CD4-positive, alpha-beta T cell treated with Interleukin-15 for 1 hour (primary cell): ENCODE results near the gene TMEFF1.
"Not testable (repeated sequence)": the region's sequence is repeated elsewhere in the genome, so short reads cannot be mapped to it uniquely, and the experiment has no call there.

ENCODE experiments used
- DNase-seq: peaks from one replicate; pipeline ENCODE4 v3.0.0-alpha.2; 2020

The TMEFF1 gene

DNA sequence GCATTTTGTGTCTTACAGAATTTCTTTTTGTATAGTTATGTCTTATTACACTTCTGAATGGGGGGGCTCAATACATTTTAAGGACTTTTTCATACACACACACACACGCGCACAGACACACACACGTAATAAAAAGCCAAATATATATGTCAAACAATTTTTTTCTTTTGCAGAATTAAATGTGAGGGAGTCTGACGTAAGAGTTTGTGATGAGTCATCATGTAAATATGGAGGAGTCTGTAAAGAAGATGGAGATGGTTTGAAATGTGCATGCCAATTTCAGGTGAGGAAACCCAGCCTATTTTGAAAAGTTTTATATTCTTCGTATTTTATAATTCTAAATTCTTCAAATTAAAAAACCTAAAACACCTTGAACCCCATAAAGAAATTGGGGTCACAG lies 25.6 kb downstream of the TMEFF1 start:
- no peak for DNase-seq

DNA sequence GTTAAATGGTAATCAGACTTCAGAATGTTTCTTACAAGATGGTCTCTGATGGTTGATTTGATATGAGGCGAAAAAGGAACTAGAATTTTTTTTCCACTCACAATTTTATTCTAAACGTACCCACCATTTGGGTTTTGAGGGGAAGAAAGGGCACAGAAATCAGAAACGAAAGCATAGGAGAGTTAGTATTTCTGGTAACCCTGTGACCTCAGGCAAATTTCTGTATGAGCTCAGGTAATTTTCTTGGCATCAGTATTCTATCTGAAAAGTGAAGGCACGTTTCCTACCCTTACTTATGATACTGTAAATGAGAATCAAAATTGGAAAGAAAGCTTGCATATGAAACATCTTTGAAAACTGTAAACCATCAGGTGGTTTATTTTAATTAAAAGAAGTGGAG lies 26.5 kb downstream of the TMEFF1 start:
- DNase-seq, result no peak

DNA sequence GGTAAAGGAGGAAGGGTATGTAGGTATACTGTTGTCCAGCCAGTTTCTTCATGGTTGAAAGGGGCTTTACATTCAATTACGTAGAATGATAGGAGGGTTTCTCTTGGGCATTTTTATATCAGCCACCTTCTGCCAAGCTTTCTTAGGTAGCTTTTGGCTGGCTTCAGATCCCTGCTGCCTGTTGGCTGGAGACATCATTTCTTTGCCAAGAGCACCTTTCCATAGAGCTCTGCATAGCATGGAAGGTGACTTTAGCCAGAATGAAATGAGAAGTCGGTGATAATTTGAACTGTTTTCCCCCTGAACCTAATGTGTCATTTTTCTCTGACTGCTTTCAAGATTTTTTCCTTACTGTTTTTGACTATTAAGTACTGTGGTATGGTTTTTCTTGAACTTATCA lies 26.9 kb downstream of the TMEFF1 start:
- no peak for DNase-seq

- peak; percentile 21 for DNase-seq
Observed at GRCh38 chr9:100505564-100506159, 32.7 kb downstream of the TMEFF1 start.

GRCh38 chr9:100507350-100507749 lies 34.4 kb downstream of the TMEFF1 start:
- DNase-seq, result not testable (repeated sequence)

- no peak for DNase-seq
Observed at GRCh38 chr9:100511205-100511604, 38.3 kb downstream of the TMEFF1 start.

DNA sequence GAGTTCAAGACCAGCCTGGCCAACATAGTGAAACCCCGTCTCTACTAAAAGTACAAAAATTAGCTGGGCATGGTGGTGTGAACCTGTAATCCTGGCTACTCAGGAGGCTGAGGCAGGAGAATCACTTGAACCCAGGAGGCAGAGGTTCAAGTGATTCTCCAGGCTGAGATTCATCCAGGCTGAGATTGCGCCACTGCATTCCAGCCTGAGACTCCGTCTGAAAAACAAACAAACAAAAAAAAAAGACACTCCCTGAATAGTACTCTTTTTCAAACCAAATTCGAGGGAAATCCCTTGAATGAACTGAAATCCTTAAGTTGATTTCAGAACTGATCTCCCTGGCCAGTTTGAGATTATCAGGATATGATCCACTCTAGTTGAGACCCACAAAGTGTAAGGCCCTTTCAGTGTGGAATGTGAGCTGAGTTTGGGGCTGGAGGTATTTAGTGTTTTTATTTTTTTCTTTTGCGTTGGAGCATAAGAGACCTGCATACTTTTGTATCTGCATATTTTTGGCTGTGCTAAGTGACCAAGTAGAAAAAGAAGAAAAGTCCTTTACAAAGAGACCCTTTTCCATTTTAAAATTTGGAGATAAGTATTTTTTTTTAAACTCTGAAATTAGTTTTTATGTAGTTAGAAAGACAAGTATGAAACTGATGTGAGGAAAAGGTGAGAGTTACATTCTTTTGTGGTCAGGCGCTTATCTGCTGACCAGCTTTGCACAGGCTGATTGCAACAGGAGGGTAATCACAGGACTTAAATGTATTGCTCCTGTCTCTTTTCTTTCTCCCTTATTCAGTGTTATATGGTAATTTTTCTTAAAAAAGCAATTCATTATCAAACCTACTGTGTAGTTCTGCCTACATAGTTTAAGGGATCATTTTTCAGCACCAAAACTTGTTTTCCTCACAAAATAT lies 42.9 kb downstream of the TMEFF1 start:
- DNase-seq, result no peak

- no peak for DNase-seq
Observed at GRCh38 chr9:100521282-100521681, 48.3 kb downstream of the TMEFF1 start.

DNA sequence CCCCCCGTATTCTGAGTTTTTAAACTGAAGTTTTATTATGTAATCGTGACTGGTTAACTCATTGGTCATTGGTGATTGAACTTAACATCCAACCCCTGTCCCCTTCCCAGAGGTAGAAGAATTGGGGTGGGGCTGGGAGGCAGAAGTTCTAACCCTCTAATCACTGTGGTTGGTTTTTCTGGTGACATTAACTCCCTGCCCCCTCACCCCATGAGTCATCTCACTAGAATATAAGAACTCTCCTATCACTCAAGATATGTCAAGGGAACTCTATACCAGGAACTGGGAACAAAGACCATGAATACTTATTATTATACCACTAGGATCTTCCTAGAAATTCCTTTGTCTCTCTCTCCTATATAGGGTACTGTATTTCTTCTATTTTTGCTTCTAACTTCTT lies 52.6 kb downstream of the TMEFF1 start:
- no peak for DNase-seq

- not testable (repeated sequence) for DNase-seq
Observed at GRCh38 chr9:100527180-100527794, 54.3 kb downstream of the TMEFF1 start.

- DNase-seq, result no peak
Observed at GRCh38 chr9:100534401-100534800, 61.5 kb downstream of the TMEFF1 start.

GRCh38 chr9:100540327-100540726 lies 67.4 kb downstream of the TMEFF1 start:
- DNase-seq, result no peak

DNA sequence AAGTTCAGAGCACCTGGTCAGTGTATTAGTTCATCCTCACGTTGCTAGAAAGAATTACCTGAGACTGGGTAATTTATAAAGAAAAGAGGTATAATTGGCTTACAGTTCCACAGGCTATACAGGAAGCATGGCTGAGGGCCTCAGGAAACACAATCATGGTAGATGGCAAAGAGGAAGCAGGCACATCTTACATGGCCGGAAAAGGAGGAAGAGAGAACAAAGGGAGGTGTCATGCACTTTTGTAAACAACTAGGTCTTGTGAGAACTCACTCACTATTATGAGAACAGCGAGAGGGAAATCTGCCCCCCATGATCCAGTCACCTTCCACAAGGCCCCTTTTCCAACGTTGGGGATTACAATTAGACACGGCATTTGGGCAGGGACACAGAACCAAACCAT lies 76.1 kb downstream of the TMEFF1 start:
- no peak for DNase-seq

GRCh38 chr9:100554935-100555401 lies 82.0 kb downstream of the TMEFF1 start:
- DNase-seq, result no peak

DNA sequence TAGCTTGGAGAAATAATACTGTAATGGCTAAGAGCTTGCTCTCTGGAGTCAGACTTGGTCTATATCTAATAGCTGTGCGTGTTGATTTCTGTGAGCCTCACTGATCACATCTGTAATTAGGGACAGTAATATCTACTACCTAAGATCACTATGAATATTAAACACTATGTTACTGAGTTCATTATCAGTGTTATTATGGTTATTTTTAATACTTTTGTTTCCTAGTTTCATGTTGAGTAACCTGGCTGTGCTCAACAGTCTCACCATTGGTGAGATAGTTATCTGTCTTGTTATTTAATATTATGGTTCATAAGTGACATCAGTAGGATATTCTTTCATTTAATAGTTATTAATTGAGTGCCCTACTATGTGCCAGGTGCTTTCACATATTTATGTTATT lies 82.5 kb downstream of the TMEFF1 start:
- no peak for DNase-seq

- DNase-seq, result no peak
Observed at GRCh38 chr9:100557053-100557452, 84.1 kb downstream of the TMEFF1 start.

DNA sequence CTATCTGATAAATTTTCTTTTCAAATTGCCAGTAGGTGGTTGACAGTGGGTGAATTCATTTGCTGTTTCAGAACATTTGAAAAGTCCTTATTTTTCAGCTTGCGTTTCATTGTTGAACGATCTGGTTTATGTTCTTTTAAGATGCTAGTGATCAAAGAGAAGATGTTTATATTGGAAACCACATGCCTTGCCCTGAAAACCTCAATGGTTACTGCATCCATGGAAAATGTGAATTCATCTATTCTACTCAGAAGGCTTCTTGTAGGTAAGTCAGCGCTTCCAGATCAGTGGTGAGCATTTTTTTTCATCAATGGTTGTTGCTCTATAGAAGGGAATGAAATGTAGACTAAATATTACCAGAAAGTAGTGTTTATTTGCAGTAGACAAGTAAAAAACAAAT lies 88.3 kb downstream of the TMEFF1 start:
- no peak for DNase-seq

- DNase-seq, result no peak
Observed at GRCh38 chr9:100567856-100568255, 94.9 kb downstream of the TMEFF1 start.

DNA sequence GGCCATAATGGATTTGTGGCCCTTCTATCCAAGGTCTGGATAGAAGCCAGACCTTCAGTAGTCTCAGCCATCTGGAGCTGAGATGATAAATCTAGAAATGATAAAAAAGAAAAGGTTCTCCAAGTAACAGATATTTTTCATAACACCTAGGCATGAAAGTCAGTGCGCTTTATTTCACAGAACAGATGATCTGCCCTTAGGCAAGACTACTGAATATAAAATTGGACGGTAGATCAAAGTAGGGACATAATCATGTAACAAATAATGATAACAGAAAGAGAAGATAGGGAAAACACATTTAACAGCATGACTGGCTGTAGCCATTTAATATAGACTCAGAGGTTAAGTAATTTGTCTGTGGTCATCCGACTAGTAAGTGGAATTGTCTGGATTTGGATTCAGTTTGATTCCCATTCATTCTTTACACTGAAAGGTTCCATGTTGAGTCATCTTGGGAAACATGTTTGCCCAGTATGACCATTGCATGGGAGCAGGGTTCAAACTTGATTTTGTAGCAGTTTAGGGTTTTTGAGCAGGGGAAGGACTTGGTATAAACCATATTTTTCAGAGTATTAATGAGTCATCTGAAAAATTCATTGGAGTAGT lies 100.8 kb downstream of the TMEFF1 start:
- no peak for DNase-seq

- DNase-seq, result no peak
Observed at GRCh38 chr9:100575006-100575405, 102.1 kb downstream of the TMEFF1 start.

- DNase-seq, result no peak
Observed at GRCh38 chr9:100575765-100576386, 102.9 kb downstream of the TMEFF1 start.

DNA sequence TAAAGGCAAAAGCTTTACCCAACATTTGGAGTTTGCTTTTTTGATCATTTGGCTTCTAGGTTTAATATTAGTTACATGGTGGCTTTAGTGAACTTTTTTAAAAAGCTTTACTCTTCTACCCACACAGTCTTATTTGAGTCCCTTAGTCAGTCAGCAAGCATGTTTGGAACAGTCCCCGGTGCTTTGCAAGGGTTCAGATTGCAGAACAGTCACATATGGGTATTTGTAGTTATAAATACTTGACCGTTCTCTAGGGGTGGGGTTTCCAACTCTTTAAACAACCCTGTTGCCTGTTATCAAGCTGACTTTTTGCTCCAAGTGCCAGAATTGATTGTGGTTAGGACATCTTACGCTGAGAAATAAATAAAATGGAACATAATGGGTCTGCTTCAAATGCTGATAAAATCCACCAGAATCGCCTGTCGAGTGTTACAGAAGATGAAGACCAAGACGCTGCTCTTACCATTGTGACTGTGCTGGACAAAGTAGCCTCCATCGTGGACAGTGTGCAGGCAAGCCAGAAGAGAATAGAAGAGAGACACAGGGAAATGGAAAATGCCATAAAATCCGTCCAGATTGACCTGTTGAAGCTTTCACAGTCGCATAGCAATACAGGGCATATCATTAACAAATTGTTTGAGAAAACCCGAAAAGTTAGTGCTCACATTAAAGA lies 105.0 kb downstream of the TMEFF1 start, which contains the start of gene CAVIN4:
CAVIN4 (plus strand) TSS at position 304 of the 673 bp plus-strand sequence; CDS start at position 369, 65 bp downstream.
- DNase-seq, result no peak
